SW480 (cell line): Measurements from ENCODE around the gene NHSL2.

Experiments used
- DNase-seq: peaks from one replicate; pipeline ENCODE4 v3.0.0-alpha.2; 2016; ENCODE audit warnings: low spot score

The NHSL2 gene

DNA sequence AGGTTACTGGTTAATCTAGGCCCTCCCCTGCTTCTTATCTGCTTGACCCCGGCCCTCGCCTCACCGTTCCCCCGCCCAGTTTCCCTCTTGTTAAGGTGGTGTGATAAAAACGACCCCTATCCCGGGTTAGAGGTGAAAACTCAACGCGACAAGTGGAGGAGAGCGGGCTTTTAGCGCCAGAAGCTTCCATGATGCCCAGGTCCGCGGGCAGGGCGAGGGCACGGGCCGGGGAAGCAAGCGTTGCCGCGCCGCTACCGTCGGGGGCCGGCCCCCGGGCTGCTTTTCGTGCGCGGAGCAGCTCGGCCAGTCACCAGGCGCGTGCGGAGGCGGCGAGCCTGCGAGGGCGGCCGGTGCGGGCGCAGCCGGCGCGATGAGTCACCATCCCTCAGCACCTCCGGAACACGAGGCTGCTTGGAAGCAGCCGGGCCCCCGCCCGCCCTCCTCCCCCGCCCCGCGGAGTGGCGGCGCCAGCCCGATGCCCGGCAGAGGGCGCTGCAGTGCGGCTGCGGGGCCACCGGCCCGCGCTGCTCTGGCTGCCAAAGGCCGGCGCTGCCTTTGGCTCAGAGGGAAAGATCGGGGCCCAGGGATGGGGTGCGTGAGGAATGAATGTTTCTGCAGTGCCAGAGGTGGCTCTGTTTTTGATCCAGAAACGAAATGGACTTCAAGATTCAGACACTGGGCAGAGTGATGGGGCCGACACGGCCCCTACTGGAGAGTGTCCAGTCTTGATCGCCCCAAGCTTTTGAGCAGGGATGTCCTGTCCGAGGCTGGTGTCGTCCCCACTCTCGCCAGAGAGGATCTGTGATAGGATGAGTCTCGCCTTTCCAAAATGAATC, 107.8 kb downstream of the NHSL2 start:
- DNase-seq, result peak; percentile 82

DNA sequence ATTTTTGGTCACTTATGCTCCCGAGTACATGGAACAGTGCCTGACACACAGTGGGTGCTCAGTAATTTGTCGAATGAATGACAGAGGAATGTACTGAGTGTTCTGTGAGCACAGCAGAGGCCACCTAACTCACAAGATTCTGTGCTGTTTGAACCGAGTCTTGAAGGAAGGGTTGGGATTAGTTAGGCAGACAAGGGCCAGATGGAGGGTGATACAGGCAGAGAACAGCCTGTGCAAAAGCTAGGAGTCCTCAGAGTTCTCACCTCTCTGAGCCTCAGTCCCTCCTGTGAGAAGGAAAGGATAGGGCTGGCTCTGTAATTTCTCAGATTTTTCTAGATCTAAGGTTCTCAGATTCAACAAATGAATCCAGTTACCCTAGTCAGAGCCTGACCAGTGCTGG, 108.8 kb downstream of the NHSL2 start:
- no peak for DNase-seq

DNA sequence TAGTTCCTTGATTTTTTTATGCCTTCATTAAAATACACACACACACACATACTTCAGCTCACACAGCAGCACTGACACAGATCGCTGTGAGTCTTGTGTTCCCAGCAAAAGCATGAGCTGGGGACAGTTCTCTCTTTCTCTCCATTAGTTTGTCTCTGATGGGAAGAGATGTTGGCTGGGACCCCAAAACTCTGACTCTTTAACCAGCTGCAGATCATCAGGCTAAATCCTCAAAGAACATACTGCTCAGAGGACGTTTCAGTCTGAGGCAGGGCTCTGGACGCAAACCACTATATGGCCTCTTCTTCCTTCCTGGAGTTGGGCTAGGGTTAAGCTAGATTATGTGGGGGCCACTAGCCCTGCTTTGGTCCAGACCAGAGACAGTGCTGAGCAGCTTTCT, 109.6 kb downstream of the NHSL2 start:
- DNase-seq, result no peak

DNA sequence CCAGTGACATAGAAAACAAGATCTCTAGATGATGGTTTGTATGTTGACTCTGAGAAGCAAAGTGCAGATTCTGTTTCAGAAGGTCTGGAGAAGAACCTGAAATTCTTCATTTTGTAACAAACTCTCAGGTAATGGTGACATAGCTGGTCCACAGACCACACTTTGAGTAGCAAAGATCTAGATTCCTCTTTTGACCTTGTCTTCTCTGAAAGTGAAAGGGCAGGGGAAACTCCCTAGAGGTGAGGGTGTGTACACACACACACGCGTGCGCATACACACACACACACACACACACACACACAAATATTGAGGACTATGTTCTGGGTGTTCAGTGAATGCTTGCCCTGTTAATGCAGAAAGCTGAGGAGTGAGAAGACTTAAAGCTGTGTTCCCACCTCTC, 110.1 kb downstream of the NHSL2 start:
- no peak for DNase-seq

DNA sequence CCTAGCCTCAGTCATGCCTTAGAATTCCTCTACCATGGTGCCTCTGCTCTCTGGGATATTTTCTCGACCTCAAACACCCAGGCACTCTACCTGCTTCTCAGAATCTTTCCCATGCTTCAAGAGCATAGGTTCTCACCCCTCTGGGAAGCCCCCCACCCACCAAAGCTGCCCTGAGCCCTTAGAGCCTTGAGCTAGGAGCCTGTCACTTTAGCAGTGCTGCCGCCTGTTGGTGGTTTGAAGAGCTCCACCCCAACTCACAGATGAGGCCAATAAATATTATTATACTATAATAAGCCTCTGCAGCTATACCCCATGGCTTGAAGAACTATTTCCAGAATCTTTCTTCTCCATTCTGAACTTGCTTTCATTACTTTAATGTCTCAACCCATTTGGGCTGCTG, 111.3 kb downstream of the NHSL2 start:
- peak; percentile 21 for DNase-seq

DNA sequence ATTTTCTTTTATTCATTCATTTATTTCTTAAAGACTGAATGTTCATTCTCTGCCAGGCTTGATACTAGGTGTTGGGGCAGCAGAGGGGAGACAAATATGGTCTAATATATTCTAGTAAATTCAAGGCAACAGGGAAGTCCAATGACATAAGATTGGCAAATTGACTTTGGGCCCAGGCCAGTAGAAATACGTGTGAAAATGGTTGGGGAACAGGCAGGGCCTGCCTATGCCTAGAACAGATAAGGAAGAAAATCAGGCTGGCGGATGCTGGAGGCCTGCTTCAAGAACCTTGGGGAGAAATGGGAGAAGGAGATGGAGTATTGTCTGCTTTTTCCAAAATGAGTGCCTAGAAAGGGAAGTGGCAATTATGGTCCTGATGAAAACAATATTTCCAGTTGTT, 112.4 kb downstream of the NHSL2 start:
- DNase-seq, result no peak

DNA sequence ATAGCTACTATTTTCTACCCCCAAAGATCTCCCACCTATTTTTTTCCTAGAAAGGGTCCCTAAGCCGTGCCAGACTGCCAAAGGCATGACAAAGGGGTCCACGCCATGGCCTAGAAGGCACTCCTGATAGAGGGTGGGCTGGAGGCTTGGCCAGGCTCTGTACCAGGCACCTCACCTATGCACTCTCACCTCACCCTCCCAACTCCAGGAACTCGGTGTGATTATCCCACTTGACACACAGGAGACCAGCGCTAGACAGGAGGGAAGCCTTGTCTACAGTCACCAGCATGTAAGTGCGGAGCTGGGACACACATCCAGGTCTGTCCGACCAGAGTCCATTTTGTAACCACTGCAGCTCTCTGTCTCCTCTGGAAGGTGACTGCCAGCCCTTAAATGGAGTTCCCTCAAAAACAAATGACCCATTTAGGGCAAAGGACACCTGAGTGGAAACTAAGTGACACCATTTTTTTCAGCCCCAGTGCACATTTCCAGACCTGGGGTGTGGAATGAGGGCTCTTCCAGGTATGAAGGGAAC, 114.7 kb downstream of the NHSL2 start:
- no peak for DNase-seq

DNA sequence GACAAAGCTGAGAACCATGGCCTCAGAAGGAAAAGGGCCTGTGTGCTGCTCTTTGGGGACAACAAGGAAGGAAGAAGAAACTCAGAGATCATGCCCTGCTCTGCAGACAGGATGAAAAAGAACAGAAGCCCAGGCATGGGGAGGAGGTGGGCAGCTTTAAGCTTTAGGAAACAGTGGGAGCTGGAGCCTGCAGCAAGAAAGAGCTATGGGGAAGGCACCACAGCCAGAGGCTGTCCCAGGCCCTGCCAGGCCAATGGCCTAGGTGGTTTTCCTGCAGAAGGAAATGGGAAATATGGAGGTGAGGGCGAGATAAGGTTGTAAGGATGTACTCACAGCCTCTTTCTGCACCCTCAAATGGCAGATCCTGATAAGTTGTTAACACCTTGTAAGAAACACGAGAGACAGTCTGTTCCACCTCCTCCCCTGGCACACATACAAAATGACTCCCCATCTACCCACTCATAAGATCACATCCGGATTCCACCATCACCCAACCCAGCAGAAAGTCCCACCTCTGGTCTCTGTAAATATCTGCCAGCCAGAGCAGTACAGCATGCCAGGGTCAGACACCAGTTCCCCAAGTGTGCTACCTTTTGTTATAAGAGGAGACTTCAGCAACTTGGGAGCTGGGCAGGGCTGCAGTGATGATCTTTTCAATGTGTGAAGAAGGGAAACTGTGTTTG, 115.8 kb downstream of the NHSL2 start:
- no peak for DNase-seq

DNA sequence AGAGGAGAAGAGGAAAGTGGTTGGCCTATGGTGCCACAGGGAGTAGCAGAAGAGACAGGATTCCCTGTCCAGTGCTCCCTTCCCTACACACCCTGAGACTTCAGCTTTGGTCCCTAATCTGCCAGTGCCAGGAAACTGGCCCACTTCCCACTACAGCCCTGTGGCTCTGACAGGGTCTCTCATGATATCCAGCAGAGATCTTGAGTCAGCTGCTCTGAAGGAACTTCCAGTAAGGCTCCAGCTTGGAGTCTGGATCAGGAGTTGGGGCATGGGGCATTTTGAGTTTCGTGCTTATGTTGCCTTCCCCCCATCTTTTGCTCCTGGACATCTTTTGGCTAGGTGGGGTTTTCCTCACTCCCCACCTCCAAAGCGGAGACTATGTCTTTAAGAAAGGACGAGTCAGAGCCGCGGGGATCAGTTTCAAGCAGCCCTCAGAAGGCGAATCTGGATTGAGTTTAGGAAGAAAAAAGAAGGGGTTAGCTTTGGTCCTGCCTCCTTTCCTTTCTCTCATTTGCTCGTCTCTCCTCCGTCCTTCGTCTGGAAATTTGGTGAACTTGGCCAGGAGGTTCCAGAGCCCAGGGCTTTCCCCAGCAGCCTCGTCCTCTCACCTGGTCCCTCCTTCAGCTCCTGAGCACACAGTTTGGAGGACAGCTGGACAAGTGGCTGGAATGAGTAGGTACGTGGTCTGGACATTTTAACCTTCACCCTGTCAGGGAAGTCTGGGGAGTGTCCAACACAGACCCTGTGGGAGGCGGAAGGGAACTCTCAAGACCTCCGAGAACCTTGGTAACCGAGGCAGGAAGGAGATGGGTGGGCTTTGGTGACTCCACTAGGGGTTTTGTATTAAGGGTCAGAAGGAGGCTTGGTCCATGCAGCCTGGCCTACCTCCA, 116.6 kb downstream of the NHSL2 start:
- DNase-seq, result no peak

DNA sequence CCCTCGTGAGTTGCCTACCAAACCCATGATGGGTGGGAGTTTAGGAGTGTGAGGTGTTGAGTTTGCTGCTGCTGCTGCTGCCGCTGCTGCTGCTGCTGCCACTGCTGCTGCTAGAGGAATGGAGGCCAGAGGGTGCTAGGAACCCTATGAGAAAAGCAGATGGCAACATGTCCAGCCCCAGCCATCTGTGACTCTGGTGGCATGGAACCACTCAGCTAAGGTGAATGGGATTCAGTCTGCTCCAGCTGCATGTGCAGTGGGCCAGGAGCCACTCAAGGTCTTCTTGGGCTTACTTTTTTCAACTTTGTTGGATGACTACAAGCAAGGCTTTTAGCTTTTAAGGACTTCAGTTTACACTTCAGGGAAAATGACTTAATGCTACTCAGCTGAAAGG, 117.3 kb downstream of the NHSL2 start:
- DNase-seq, result no peak

DNA sequence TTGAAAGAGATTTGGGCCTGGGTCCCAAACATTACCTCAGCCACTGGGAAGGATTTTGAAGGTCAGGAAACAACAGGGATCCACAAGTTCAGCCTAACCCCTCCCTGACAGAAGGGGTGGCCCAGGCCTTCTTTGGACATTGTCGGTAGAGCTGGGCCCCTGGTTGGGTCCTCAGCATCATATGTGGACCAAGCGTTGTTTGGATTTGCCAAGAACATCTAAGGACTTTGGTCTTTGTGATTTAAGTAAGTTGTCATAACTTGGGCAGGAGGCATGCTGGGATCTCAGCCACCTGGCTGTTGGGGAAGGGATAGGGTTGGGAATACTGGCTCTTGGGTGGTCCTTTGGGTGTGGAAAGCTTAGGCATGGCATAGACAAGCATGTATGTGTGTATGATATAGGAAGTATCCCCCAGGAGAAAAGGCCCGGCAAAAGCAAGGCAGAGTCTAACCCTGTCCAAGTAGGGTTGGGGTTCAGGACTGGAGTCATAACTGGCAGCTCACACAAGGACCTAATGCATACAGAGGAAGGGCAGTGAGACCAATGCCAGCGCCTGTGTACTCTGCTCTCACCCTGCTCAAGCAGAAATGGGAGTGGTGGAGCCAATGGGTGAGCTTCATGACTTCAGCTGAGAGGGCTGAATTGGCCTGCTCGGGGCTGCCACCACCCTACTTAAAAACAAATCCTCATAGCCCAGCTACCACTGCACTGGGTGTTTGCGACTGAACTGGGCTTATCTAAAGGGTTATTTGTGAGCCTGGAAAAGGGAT, 118.2 kb downstream of the NHSL2 start:
- no peak for DNase-seq

DNA sequence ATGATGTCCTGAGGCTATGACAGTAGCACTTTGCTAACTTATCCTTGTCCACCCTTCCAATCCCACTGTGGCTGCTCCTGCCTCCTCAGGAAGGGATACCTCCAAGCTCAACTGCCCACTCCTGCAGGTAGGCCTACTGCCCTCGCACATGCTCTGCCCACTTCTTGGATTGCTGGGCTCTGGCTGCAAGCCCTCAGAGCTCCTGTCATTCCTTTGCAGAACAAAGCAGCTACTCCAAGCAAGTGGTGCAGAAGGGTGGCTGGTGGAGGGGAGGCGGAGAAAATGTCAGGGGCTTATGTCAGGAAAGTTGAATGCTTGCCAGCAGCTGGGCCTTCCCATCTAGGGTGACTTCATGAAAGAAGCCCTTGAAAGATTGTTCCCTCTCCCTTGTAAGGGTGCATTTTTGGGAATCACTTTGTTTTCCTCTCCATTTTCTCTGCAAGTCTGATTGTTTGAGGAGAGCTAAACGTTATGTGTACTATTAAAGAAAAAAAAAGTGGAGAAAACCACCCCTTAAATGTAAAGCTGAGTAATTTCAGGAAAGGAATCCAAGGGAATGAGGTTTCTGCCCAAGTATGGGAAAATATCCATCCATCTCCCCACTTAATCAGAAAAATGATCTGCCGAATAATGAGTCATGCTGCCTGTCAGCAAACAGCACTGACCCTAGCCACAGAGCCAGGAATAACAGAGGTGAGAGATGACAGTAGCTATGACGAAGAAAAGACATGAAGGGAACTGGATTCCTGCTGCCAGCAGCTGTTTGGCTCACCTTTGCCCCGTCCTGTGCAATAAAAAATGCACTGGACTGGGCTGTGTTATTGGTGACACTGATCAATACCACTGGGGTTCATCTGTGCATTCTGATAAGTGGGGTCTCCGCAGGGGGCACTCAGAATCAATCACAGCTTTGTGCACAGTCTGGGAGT, 119.1 kb downstream of the NHSL2 start:
- DNase-seq, result peak; percentile 67

DNA sequence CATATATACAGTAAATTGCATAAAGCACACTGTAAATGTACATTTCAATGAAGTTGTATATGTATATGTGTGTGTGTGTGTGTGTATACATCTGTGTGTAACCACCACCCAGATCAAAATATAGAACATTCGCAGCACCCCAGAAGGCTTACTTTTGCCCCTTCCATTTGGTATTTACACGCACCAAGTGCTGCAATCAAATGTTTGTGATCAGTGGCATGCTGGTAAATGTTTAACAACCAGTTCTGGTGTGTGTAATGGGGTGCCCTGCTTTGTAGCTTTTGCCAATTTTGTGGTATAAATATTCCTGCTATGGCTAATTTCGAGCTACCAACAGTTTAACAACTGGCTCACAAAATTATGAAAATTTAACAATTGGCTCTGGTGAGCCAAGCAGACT, 119.8 kb downstream of the NHSL2 start:
- no peak for DNase-seq

DNA sequence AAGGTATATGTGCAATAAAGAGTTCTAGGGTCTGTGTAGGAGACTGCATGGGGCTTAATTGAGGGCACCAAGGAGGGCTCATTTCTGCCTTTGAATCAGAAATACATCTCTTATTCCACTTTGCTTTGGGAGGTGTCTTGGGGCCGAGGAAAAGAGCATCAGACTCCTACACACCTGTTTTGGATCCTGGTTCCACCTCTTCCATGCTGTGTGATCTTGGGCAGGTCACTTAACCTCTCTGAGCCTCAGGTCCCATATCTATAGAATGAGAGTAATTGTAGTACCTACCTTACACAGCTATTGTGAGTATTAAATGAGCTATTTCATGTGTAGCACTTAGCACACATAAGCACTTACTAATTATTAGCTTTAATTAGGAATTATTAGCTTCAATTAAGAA, 120.5 kb downstream of the NHSL2 start:
- DNase-seq, result no peak

DNA sequence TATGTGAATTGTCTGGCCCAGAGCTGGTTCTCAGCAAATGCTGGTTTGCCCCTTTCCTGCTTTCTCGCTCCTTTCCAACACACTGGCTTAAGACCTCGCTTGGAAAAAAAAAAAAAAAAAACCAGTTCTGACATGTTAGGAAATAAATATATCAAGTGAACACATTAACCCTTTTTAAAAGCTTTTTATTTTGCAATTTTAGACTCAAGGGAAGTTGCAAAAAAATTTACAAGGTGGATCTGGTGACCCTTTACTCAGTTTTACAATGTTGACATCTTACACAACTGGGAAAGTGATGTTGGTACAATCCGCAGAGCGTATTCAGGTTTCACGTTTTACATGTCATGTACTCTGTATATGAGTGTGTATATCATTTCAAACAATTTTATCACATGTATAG, 121.0 kb downstream of the NHSL2 start:
- no peak for DNase-seq

DNA sequence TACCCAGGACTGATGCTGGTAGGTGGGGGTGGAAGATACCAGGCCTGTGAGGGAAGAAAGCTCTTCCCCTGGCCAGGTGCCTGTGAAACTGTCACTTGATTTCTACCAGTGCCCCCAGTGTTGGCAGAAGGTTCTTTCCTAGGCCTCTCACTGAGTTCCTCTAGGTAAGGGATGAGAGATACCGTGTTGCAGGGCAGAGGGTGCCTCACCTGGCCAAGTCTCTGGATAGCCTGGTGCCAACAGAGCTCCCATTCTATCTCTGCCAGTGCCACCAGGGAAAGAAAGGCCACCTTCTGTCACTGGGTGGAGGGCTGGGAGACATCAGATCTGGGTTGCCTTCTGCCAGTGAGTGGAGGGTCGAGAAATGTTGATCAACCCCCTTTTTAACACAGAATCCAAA, 127.0 kb downstream of the NHSL2 start:
- no peak for DNase-seq

DNA sequence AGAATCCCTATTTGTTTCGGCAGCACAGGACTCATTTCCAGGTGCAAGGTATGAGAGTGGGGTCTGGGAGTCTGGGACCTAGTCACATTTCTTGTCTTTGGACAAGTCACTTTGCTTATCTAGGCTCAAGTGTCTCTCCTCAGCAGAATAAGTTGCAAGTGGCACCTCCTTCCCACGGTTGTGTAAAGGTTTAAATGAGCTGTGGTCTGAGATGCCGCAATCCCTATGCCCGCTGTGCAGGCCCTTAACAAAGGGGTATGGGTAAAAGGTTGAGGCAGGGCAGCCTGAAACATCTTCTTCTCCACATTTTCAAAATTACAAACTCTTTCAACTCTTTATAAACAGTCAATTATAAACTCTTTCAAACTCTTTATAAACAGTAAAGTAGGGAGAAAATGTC, 127.4 kb downstream of the NHSL2 start:
- DNase-seq, result no peak

DNA sequence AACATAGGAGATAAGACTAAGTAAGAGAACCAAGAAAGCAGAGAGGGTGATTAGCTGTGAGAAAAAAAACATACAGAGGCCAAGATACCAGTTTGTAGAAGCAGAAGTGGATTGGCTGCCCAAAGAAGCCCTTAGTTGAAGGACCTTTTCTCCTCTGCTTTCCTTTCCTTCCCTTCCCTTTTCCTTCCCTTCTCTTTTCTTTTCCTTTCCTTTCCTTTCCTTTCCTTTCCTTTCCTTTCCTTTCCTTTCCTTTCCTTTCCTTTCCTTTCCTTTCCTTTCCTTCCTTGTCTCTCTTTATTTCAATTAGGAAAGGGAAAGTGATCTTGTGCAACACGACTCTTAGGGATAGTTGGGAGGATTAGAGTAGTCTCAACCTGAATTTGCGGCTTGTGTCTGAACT, 128.2 kb downstream of the NHSL2 start:
- DNase-seq, result no peak

DNA sequence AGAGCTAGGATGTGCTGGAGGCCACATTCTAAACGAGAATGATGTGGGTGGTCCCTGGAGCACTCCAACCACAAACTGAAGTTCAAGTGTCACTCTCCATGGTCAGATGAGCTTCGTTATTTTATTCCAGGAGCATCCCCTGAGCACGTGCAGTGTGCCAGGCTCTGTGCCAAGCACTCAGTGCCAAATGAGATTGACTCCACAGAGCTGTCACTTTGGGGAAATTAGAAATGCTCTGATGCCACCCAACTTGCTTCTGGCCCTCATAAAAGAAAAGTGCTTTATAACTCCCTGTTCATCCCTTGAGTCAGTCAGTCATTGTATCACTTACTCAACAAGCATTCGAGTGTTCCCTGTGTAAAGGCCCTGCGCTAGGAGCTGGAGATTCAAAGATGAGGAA, 129.9 kb downstream of the NHSL2 start:
- no peak for DNase-seq

DNA sequence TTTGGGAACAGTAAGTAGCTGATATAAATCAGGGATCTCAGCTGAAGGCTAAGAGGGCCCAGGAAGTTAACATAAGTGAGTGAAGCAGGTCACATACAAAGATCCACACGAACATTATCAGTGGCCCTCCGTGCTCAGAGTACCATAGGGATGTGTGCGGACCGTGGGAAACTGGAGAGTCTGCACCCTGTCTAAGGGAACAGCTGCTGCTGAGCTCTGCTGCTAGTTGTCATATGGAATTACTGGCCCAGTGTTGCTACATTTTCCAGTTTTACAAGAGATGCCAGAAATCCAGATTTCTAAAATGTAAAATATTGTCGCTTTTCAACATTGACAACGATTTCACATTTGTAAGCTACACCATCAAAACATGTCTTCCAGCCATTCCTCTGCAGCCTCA, 130.5 kb downstream of the NHSL2 start:
- no peak for DNase-seq
